Stimulated activated CD8-positive, alpha-beta memory T cell treated with anti-CD3 and anti-CD28 coated beads, Interleukin-12 subunit alpha, Interleukin-12 subunit beta, amount 100 ng/mL, for 1 hour (primary cell): Measurements from ENCODE around the gene UCK1.

Experiments
- DNase-seq: peaks from one replicate; pipeline ENCODE4 v3.0.0-alpha.2; 2020; ENCODE audit warnings: low read depth

Gene UCK1

DNA sequence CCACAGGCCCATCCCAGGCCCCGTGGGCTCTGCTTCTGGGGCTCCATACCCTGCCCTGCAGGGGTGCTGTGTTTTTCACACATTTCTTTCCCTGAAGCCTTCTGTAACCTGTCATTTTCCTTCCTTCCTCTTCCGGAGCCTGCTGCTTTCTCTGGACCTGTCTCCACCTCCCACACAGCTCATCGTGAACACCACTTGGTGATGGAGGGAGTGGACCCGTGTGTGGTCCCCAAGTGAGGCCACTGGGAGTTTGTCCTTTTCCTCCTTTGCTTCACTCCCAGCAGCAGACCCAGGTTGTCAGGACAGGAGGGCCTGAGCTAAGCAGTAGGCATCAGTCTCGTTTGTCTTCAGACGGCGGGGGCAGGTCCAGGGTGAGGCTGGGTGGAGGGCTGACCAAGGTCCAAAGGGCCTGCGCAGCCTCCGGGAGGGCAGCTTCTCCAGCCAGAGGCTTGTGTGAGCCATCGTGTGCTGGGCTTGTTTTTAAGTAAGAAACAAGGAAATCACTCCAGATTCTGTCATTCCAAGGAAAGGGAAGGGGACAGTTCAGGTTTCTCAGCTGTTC lies 34.1 kb downstream of the UCK1 start:
- no peak for DNase-seq

DNA sequence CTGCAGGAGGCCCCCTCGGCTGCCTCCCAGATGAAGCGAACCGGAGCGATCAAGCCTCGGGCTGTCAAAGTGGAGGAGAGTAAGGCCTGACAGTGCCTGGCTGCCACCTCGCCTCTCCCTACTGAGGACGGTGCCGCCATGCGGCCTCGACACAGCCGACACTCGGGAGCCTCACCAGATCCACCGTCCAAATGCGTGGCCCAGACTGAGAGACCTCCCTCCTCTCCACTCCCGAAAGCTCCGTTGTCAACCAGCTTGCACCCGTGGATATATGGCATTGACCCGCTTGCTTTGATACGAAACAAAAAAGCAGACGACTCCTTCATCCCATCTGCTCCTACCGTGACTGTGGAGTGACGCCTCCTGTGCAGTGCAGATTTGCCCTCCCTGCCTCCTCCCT lies 35.3 kb downstream of the UCK1 start:
- no peak for DNase-seq

DNA sequence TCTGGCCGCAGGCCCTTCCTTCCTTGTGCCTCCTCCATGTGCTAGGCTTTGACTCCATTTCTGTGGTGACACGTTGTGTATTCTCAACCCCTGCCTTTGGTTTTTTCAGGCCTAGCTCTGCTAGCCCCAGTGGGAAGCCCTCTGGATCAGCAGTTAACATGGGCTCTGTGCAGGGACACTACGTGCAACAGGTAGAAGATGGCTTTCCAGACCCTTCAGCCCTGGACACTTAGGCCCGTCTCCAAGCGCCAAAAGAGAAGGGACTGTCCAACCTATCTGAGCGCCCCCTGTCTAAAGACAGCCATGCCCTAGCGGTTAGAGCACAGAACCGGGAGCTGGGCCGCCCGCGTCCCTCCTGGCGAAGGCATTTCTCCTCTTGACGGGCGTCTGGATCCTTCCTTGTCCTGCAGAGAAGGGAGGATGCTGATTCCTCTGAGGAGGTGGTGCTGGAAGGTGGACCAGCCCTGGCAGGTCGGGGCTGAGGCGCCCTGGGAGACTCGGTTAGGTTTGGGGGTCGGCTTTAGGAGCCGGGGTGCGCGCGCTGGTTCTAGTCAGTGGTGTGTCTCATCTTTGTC lies 36.7 kb downstream of the UCK1 start:
- no peak for DNase-seq

DNA sequence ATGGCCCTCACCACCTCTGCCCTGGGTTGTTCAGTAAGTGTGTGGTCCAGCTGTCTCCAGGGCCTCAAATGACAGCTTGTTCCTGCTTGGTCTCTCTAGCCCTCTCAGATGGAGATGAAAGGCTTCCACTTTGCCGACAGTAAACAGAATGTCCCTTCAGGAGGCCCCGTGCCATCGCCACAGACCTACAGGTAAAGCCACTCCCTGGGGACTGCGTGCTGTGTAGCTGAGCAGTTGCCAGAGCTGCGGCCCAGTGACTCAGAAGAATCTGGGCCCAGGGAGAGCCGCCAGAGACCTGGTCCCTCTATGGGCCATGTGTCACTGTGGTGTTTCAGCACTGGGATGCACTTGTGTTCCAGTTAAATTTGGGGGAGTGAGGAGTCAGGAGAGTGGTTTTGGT lies 39.0 kb downstream of the UCK1 start:
- no peak for DNase-seq

DNA sequence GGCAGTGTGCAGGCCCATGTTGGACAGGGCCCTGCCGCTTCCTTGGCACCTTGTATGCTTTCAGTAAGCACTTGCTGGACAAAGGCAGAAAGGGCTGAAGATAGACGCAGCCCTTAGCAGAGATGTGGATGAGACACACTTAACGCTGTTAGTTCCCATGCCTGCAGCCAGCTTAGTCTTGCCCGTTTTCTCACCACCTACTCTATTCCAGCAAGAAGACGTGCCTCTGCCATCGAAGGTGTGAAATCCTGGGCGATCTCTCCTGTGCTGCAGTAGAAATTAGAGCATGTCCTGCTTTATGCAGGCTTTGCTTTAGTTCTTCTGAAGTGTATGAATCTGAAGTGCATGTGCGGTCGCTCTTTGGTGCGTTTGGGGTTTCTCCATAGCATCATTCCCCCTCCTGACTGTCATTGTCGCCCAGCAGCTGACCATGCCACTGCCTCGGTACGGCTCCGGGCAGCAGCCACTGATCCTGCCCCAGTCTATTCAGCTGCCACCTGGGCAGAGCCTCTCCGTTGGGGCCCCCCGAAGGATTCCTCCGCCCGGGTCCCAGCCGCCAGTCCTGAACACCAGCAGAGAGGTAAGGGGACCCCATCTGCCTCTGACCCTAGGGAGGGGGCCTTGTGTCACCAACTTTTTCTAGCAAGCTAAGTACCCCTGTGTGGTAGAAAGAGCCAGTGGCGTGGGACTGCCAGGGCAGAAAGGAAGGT lies 39.9 kb downstream of the UCK1 start:
- no peak for DNase-seq

DNA sequence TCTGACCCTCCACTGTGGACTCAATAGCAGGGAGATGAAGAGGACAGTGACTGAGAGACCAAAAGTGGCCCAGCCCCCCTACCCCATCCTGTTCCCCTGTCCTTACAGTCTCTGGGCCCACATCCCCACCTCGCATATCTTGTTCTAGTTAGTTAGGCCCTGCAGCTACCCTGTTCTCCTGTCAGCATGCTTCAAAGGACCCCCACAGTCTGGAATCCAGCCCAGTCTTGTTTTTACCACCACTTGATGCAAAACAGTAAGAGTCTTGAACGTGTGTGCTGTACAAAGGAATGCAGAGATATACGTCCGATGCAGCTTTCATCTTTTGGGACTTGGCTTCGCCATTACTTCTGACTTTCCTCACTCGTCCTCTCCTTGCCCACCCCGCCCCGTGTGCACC lies 40.5 kb downstream of the UCK1 start:
- no peak for DNase-seq

DNA sequence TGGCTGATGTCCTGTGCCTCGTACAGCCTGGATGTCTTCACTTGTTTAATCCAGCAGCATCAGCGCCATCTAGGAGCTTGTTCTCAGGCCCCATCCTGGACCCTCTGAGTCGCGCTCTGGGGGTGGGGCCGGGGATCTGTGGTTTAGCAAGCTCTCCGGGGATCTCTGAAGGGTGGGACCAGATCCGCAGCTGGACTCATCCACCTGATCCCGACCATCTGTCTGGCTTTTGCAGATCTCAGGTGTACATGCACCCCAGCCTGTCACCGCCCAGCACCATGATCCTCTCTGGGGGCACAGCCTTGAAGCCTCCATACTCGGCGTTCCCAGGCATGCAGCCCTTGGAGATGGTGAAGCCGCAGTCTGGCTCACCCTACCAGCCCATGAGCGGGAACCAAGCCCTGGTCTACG lies 43.4 kb downstream of the UCK1 start:
- DNase-seq, result no peak

DNA sequence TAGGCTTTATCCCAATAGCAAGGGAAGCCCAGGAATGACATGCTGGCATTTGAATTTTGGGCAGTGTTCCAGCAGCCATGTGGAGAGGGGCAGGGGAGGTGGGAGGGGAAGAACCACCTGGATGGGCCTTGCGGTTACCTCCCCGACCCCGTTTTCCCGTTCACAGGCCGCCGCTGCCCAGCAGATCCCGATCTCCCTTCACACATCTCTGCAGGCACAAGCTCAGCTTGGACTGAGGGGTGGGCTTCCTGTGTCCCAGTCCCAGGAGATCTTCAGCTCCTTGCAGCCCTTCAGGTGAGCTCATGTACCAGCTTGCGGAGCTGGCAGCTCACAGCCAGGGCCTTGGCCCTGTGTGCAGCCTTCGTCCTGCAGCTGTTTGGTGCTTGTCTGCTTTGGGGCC lies 44.1 kb downstream of the UCK1 start:
- DNase-seq, result no peak

DNA sequence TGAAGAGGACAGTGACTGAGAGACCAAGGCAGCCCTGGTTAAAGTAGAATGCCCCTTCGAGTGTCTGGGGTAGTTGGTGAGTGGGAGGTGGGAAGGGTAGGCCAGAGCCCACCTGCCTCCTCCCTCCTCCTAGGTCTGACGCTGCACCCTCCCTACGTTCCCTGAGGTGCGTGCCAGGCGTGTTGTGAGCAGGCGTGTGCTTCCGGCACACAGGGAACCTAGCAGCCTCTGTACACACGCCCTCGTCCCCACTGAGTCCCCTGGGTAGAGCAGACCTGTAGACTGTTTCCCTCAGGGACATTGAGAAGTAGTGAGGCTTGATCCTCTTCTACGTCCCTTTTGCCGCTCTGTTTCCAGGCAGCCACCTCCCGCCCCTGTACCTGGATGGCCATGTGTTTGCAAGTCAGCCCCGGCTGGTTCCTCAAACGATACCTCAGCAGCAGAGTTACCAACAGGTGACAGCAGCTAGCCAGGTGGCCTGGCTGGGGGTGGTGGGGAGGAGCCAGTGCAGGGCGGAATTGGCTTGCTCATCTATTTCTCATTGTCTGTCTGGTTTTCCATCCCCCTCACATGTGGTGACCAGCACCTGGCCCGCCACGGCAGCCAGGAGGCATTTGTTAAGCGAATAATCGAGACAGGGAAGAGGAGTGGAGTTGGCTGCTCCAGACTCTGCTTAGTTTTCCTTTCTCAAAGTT lies 45.2 kb downstream of the UCK1 start:
- no peak for DNase-seq

DNA sequence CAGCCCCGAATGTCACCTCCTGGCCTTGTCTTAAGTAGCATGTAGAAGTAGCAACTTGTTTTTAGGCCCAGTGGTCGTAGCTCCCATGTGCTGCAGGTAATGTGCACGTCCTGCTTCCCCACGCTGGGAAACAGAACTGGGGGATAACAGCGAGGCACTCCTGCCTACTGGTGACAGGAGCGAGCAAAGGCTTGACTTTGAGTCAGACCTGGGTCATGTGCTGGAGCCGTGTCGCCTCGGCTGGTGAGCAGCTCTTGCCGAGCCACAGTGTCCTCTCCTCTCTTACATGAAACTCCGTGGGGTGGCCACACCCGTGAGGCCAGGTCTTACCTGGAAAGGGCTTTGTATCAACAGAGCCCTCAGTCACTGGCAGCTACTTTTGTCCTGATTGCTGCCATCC lies 45.9 kb downstream of the UCK1 start:
- no peak for DNase-seq

DNA sequence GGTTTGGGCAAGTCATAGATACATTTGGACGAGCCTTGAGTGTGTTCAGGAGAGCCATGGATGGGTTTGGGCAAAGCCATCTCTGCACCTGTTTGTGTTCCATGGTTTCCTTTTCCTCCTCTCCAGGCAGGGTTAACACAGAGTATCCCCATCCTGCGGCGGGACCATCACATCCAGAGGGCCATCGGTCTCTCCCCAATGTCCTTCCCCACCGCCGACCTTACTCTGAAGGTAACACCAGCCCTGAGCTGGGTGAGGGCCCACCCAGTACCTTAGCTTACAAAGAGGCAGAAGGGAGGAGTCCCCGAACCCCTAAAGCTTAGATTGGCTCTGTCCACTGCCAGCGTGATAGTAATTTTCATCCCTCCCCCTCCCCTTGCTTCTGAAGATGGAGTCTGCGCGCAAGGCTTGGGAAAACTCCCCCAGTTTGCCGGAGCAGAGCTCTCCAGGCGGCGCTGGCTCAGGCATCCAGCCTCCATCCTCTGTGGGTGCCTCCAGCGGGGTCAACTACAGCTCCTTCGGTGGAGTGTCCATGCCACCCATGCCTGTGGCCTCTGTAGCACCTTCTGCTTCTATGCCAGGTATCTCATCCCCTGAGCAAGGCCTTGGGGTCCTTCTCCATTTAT lies 46.4 kb downstream of the UCK1 start:
- DNase-seq, result no peak

DNA sequence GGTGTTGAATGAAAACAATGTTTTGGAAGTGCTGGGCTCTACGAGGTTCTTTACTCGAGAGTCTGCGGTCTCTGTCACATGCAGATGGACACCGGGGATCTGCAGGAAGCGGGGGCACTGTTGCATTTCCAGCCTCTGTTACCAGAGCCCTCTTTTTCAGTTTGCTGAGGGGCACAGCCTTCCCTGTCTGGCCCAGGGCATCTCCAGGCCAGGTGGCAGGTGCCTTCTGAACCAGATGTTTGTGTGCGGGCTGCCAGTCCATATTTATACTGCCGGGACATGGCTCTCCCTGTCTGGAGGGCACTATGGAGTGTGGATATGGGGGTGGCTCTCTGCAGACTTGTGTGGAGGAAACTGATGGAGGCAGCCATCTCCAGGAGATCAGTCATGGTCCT lies 47.0 kb downstream of the UCK1 start:
- no peak for DNase-seq

DNA sequence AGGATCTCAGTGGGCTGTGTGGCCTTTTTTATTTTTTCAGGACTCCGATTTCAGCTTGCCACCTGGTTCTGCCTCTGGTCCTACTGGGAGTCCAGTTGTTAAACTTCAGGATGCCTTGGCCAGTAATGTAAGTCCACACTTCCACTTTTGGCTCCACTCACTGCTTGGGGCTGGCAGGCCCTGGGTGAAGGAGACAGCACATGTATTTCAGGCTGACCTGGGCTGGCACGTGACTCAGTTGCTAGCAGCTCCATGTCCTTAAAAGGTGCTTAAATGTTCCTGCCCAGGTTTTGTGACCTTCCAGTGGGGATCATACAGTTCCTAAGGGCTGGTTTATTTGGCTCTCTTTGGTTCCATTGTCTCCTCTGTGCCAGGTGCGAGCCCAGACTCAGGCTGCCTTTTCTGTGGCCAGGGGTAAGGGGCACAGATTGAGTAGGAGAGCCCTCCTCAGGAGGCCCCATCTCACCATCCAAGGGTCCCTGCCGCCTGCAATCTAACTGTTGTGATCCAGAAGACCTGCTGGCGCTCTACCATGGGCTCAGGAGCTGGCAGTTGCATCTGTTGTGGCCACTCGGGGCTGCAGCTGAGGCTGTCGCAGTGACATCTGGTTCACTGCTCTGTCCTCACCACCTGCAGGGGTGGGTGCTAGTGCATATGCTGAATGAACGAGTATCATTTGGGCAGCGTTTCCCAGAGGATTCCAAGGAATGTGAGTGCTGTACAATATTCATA lies 47.6 kb downstream of the UCK1 start:
- DNase-seq, result no peak

DNA sequence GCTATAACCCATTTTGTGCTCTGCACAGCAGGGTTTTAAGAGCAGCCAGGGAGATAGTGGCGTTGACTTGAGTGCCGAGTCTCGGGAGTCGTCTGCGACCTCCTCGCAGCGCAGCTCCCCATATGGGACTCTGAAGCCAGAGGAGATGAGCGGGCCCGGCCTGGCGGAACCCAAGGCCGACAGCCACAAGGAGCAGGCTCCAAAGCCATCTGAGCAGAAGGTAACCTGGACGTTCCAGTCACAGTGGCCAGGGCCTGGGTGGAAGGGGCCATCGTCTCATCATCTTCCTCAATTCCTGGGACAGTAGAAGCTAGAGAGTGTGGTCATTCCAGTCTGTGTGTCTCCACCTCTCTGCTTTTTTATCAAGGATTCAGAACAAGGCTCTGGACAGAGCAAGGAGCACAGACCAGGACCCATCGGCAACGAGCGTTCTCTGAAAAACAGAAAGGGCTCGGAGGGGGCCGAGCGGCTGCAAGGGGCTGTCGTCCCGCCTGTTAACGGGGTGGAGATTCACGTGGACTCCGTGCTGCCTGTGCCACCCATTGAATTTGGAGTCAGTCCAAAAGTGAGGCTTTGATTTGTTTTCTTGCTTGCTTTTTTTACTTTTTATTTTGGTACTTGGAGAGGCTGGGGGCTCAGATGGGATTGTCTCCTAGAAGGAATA lies 48.6 kb downstream of the UCK1 start:
- no peak for DNase-seq

DNA sequence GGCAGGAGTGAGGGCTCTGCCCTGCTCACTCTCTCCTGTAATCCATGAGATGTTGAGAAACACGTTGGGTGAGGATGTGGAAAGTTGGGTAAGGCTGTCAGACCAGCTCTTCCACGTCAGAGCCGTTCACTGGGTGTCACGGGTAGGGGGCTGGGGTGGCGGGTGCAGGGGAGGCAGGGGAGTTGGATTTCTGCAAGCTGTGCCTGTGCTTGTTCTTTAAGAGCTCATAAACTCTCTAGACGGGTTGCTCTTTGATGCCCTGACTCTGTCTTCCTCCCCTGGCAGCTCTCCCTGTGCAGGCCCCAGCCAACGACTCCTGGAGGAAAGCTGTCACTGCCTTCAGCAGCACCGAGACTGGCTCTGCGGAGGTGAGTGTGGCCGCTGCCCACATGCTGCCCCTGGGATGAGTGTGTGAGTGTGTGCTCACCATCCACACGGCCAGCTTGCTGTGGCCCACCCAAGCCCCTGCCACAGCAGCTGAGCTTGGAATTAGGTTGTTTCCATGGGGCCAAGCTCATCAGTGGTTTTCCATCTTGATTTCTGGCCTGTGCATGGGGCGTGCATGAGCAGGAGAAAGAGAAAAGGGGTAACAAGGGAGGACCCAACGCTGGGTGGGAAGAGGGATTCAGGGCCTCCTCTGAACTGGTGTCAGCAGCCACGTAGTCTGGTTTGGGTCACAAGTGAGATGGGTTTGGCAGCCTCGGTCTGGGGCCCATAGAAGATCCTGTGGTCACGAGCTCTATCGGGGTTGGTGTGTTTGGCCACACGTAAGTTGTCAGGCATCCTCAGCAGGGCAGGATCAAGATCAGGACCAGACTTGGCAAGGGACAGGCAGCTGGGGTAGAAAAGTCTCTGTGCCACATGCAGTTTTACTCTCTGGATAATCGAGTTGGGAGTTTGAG lies 49.4 kb downstream of the UCK1 start:
- DNase-seq, result no peak

DNA sequence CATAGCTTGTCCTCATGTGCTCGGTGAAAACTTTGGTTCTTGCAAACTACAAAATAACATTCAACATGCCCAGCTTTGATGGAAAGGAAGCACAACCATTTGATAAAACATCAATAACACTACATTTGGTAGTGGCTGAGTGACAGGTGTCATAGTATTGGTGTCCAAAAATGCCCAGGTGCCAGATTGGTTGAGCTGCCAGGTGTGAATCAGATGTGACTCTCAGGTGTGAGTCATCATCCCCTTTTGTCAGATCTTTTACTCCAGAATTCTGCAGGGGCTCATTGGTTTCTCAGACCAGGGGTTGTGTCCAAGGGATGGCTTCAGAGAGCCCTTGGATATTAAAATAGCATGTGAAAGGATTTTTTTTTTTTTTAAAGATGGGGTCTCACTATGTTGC lies 50.8 kb downstream of the UCK1 start:
- DNase-seq, result no peak

DNA sequence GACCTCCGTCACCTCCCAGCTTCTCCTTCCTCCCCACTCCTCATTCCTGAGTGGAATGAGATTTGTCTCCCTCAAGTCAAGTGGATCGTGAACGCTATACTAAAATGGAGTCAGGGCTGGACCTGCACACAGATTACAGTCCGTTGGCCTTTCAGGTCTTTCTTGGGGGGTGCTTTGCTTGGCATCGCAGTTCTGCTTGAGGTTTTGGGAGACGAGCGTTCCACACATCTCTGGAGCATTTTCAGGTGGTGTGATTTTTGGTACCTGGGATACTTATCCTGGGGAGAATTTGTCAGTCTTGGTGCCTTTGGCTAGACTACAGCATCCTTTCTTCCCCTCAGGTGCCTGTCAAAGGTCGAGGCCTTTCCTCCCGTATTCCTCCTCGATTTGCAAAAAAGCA lies 52.2 kb downstream of the UCK1 start:
- DNase-seq, result no peak

DNA sequence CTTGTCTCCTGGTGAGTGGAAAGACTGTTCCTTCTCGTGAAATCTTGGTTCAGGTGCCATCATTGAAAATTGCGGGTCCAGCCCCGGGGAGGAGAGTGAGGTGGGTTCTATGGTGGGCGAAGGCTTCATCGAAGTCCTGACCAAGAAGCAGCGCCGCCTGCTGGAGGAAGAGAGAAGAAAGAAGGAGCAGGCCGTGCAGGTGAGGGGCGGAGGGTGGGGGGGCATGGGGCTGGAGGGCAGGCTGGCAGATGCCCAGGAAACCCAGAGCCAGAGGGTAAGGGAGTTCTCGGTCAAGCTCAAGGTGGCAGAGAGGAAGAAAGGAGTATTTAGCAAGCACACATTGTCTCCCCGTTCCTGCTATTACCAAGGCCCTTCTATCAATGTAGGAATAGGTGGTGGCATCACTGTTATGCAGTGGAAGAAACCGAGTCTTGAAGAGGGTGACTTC lies 52.6 kb downstream of the UCK1 start:
- DNase-seq, result peak; percentile 31

DNA sequence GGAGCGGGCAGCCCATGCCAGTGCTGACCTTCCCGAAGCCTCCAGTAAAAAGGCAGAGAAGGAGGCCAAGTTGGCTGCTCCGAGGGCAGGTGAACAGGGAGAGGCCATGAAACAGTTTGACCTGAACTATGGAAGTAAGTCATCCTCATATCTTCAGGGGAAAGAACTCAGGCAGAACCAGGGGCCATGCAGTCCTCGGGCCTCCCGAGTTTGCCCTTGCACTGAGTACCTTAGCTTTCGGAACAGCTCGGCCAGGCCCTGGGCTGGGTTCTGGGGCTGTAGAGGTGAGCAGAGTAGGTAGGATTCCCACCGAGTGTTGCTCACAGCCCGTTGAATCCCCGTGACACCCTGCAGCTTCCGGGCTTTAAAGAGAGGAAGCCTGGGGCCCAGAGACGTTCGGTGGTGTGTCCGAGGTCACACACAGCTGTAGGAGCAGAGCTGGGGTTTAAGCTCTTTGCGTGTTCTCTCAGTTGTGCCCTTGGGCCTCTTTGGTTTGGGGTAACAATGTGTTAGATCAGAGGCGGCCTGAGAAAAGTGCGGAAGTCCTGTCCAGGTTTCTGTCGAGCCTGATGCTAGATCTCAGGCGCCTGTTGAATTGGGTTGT lies 53.1 kb downstream of the UCK1 start:
- no peak for DNase-seq

DNA sequence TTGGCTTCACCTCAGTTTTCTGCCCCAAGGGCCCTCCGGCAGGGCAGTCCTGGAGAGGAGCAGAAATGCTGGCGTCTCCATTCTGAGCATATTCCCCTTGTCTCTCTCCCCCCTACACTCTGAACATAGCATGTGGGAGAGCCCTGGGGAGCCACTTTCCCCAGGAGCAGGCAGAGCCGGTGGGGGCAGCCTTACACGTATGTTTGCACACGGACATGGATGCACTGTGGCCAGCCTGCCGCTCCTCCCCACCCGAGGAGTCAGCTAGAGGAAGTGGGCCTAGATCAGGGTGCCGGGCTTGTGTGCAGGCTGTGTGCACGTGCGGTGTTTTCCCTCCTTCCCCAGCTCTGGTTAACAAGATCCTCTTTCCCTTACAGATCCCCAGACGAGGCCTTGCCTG lies 53.7 kb downstream of the UCK1 start:
- DNase-seq, result no peak
